CD1c-positive myeloid dendritic cell (primary cell): ENCODE measurements around the gene TEX13D.
"Not testable (repeated sequence)": the region's sequence is repeated elsewhere in the genome, so short reads cannot be mapped to it uniquely, and the experiment has no call there.

ENCODE experiments used
- DNase-seq: peaks from one replicate; pipeline ENCODE4 v3.0.0-alpha.2; 2016; ENCODE audit errors: extremely low spot score

TEX13D gene

GRCh38 chrX:124332481-124333424, at the start of gene TEX13D:
Gene TEX13D (plus strand): TSS chrX:124332660. CDS start chrX:124332918, 258 bp downstream.
- no peak for DNase-seq

GRCh38 chrX:124289443-124289842, 43.0 kb upstream of the TEX13D start:
- no peak for DNase-seq

GRCh38 chrX:124293810-124294209, 38.6 kb upstream of the TEX13D start:
- no peak for DNase-seq

GRCh38 chrX:124299323-124299722, 33.1 kb upstream of the TEX13D start:
- not testable (repeated sequence) for DNase-seq

- no peak for DNase-seq
These were observed 32.1 kb upstream of the TEX13D start for GRCh38 chrX:124300405-124300804.

- DNase-seq, result no peak
These were observed 25.1 kb upstream of the TEX13D start for GRCh38 chrX:124307253-124307907.

GRCh38 chrX:124325732-124326131, 6.7 kb upstream of the TEX13D start:
- DNase-seq, result no peak

- DNase-seq, result no peak
These were observed 3.7 kb upstream of the TEX13D start for GRCh38 chrX:124328765-124329164.

GRCh38 chrX:124333862-124334261, 1.4 kb downstream of the TEX13D start:
- no peak for DNase-seq

- DNase-seq, result not testable (repeated sequence)
These were observed 2.1 kb downstream of the TEX13D start for GRCh38 chrX:124334555-124334954.

GRCh38 chrX:124335598-124335997, 3.1 kb downstream of the TEX13D start:
- no peak for DNase-seq

GRCh38 chrX:124337916-124338315, 5.5 kb downstream of the TEX13D start:
- DNase-seq, result no peak

- DNase-seq, result peak; percentile 8
These were observed 6.5 kb downstream of the TEX13D start for GRCh38 chrX:124338733-124339514.

- DNase-seq, result no peak
These were observed 9.1 kb downstream of the TEX13D start for GRCh38 chrX:124341396-124342132.

GRCh38 chrX:124342174-124342867, 9.9 kb downstream of the TEX13D start:
- DNase-seq, result no peak

- no peak for DNase-seq
These were observed 10.6 kb downstream of the TEX13D start for GRCh38 chrX:124343016-124343415.

- DNase-seq, result no peak
These were observed 11.8 kb downstream of the TEX13D start for GRCh38 chrX:124344246-124344645.

GRCh38 chrX:124346117-124346876, 13.8 kb downstream of the TEX13D start, which contains the start of gene SH2D1A:
Gene SH2D1A (plus strand): TSS chrX:124346563. CDS start chrX:124346643, 80 bp downstream.
- DNase-seq, result no peak

- no peak for DNase-seq
These were observed 14.4 kb downstream of the TEX13D start for GRCh38 chrX:124346877-124347241.

- DNase-seq, result no peak
These were observed 14.8 kb downstream of the TEX13D start for GRCh38 chrX:124347242-124347641.
